VCaP (cell line): ENCODE data around the gene UGT2B7.
A peak's percentile ranks its signal among the peaks of the same experiment; 100 is the strongest.

Experiments used
- H3K27ac ChIP-seq: fragments of 450-650 bp; 2 replicates; pipeline ENCODE4 v1.5.1; 2017
- TF ChIP-seq, protein P1 (sequence below): fragments of 450-650 bp; conservative IDR thresholded peaks from 2 replicates; pipeline ENCODE4 v1.5.1; 2017; ENCODE audit warnings: mild to moderate bottlenecking, moderate library complexity

Gene UGT2B7

DNA sequence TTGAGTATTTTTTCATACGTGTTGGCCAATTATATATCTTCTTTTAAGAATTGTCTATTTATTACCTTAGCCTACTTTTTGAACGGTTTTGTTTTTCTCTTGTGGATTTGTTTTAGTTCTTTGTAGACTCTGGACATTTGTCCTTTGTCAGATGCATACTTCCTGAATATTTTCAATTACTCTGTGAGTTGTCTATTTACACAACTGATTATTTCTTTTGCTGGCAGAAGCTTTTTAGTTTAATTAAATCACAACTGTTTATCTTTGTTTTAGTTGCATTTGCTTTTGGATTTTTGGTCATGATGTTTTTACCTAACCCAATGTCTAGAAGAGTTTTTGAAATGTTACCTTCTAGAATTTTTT lies 19.6 kb downstream of the UGT2B7 start:
- TF ChIP-seq, protein P1, sequence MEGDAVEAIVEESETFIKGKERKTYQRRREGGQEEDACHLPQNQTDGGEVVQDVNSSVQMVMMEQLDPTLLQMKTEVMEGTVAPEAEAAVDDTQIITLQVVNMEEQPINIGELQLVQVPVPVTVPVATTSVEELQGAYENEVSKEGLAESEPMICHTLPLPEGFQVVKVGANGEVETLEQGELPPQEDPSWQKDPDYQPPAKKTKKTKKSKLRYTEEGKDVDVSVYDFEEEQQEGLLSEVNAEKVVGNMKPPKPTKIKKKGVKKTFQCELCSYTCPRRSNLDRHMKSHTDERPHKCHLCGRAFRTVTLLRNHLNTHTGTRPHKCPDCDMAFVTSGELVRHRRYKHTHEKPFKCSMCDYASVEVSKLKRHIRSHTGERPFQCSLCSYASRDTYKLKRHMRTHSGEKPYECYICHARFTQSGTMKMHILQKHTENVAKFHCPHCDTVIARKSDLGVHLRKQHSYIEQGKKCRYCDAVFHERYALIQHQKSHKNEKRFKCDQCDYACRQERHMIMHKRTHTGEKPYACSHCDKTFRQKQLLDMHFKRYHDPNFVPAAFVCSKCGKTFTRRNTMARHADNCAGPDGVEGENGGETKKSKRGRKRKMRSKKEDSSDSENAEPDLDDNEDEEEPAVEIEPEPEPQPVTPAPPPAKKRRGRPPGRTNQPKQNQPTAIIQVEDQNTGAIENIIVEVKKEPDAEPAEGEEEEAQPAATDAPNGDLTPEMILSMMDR, result no peak
- peak overlapping the region; percentile 76 for H3K27ac ChIP-seq

DNA sequence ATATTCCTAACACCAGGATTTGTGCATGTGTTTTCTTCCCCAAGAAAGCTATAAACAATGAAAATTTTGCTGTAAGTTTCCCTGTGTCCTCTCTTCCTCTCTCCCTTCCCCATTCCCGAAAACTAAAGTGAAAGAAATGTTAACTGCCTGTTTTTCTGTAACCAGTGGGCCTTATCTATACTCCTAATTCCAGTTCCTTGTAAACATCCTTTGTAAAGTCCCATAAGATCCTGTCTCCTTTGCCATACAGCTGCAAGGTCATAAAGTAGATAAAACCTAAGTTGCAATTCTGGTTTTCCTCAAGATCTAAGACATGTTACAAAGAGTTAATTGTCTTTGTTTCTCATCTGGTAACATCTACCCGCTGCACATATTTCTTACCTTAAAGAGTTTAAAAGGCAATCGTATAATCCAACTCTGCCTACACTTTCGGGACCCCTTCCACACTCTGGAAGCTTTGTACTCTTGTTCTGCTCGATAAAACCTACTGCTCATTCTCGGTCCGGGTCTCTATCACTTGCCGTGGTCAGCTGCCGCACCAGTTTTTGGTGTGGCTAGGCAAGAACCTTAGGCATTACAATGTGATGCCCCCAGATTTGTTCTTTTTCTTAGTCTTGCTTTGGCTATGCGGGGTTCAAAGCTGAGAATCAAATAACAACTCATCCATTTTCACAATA lies 20.5 kb downstream of the UGT2B7 start:
- peak overlapping the region; percentile 76 for H3K27ac ChIP-seq
- TF ChIP-seq, protein P1, result no peak

DNA sequence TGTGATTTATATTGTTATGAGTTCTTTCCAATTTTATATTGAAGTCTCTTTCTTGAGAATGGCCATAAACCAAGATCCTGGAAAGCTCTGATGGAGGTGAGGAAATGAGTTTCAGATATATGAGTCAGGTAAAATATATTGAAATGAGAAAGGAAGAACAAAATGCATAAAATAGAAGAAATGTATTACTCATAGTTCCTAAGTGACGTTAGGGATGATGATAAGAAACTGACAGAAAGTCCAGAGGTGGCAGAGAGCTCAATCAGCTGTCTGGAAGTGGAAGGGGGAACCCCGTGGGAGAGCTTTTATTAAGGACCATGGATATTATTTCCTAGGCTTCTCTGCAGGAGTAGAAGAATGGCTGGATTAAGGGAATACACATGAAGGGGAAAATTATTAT lies 24.6 kb downstream of the UGT2B7 start:
- H3K27ac ChIP-seq, result no peak overlapping the region
- TF ChIP-seq, protein P1, result no peak

DNA sequence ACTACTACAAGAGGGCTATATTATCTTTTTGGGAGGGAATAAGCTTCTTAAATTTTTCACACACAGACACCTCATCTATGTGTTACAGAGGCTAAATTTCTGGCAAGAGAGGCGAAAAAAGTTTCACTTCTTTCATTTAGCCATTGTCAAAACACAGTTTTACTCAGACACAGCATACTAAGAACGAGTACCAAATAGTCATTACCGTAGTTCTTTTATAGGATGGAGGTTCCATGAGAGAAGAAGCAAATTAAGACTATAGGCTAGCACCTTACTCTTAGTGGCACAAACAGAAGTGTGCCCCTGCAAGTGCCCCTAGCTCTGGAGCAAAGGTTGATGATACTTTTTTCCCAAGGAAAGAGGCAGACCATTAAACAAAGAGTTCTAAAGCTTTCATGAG lies 26.2 kb downstream of the UGT2B7 start:
- TF ChIP-seq, protein P1, result no peak
- no peak overlapping the region for H3K27ac ChIP-seq

DNA sequence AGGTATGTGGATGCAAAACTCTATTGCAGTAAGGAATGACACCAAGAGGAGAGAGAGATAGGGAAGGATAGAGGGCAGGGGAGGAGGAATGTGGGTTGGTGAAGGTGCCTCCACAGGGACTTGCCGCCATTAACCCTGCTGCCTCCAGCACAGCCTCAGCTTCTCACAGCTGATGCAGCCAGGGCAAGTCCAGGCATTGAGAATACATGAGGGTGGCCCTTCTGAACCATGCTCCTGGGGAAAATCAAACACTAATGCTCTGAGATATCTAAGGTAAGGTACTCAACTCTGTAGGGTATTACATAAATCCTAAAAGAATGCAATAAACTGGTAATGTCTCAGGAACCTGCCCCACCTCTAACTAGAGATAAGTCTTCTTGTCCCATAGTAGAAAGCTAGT lies 28.7 kb downstream of the UGT2B7 start:
- TF ChIP-seq, protein P1, result no peak
- peak overlapping the region; percentile 16; the same call in 1 of the 2 replicates for H3K27ac ChIP-seq

DNA sequence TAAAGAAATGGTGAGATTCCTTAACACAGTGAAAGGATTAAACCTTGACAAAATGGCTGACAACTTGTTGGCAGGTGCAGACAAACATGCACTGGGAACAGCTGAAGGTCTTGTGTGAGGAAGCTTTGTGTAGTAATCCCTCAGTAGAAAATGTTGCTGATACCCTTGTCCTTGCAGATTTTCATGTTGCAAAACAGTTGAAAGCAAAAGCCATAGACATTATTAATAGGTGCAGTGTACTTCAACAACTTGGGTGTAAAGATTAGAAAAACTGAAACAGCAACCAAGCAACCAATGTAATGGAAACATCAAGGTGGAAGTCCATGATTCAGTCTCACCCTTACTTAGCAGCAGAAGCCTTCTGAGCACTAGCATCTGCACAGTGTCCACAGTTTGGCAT lies 29.8 kb downstream of the UGT2B7 start:
- peak overlapping the region; percentile 16; the same call in 1 of the 2 replicates for H3K27ac ChIP-seq
- TF ChIP-seq, protein P1, result no peak

DNA sequence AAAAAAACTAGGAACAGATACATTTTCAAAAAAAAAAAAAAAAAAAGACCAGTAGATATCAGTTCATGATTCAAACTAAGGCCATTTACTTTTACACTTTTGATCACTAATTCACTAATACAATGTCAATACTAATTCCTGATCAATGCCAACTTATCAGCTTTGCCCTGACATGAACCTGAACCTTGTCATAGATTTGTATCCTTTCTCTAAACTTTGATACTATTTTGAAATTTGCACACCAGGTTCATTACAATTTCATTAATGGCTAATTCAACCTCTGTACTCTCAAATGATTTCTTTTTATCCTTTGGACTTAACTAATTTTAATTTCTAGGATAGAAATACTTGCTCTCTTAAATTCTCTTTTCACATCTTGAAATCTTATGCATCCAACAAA lies 37.7 kb downstream of the UGT2B7 start:
- H3K27ac ChIP-seq, result no peak overlapping the region
- TF ChIP-seq, protein P1, result no peak
